Glomerular endothelial cell (primary cell): ENCODE measurements around the gene ARX. TPM values are rescaled to one million over a fixed set of nuclear protein-coding genes. Genes with fewer than 3 reads are reported as not detected.

ENCODE experiments used
- DNase-seq: peaks from one replicate; pipeline ENCODE4 v3.0.0-alpha.2; 2011; ENCODE audit warnings: low read depth, low spot score; ENCODE audit errors: extremely low read depth
- total RNA-seq: library from RNA; depleted of rRNA; stranded (reverse); fragments of >200 nt; gene quantifications from 2 replicates; pipeline ENCODE4 v1.2.3, GENCODE V29; 2015

Gene ARX
- total RNA-seq, result not detected in 2 replicates

DNA sequence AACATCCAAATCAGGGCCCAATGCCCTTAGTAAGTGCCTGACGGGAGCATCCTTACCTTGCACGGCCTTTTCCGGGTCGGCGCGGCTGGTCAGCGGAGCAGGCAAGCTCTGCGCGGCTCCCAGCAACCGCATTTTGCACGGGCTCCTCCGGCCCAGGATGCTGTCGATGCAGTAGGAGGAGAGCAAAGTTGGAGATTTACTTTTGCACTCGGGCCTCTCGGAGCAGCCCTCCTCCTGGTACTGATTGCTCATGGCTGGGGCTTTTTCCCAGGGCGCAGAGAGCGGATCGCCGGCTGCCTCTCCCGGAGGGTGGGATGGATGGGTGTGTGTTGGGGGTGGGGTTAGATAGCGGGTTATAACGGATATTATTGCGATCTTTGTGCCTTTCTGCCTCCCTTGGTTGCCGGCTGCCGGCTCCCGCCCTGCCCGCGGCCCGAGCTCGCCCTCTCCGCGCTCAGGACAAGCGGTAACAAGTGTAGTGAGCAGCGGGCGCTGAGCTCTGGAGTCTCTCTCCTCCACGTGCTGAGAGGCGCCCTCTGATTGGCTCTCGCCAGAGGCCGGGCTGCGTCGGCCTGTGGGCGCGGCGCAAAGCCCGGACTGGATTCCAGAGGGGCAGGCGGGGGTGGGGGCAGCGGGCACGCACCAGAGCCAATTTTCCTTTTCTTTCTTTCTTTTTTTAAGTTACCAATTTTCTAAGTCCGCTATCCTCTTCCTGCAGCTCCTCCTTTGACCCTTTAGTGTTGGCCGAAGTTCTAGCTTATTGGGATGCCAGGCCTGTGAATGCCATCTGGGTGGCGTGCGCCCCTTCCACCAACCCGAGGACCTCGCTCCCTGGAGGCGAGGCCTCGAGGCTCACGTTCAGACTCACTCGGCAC is at the start of gene ARX:
ARX (minus strand) TSS at position 480 of the 875 bp plus-strand sequence; CDS start at position 252, 228 bp downstream.
- no peak for DNase-seq

DNA sequence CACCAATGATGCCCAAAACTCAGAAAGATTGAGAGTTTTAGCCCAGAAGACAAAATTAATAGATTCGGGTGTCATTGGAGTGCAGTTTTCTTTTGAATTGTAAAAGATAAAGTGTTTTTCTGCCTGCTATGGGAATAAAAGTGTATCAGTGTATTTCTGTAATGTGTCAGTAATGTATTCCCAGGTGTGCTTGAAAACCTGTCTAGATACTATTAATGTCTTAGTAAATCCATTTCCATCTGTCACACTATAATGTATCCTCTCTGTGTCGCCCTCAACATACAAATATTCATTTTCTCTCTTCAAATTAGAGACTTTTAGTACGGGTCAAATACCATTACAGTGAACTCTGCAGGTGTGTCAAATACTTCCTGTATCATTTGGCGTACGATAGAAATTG is 43.5 kb upstream of the ARX start:
- no peak for DNase-seq

- no peak for DNase-seq
These were observed 37.2 kb upstream of the ARX start for GRCh38 chrX:25052798-25053534.

DNA sequence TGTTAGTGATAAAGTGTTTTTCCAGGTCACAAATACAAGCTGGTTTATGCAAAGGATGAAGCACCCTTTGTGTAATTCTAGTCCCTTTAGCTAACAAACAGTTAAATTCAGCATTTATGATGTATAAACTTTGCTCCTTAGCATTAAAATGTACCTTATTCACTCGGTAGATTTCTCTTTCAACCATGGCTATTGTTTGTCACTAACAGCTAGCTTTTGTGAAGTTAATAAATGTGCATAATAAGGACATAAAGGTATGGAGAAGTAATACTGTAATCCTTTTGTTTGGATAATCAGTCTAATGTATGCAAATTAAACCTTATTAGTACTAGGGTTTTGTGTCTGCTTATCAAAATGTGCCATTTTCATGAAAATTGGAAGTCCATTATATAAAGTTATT is 34.2 kb upstream of the ARX start:
- no peak for DNase-seq

- no peak for DNase-seq
These were observed 33.6 kb upstream of the ARX start for GRCh38 chrX:25049357-25049756.

- DNase-seq, result no peak
These were observed 32.4 kb upstream of the ARX start for GRCh38 chrX:25048178-25048577.

DNA sequence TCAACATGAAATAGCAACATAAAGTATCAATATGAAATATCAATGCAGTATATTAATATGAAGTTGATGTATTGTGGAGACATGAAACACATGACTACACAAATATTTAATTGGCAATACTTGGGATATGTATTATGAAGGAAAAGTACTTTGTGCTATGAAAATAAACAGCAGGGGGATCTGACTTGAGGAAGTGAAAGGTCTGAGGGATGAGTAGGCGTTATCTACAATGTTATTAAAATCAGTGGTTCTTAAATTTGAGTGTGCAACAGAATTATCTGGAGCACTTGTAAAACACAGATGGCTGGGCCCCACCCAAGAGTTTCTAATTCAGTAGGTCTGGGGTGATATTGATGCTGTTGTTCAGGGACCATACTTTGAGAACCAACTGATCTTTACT is 27.4 kb upstream of the ARX start:
- no peak for DNase-seq

DNA sequence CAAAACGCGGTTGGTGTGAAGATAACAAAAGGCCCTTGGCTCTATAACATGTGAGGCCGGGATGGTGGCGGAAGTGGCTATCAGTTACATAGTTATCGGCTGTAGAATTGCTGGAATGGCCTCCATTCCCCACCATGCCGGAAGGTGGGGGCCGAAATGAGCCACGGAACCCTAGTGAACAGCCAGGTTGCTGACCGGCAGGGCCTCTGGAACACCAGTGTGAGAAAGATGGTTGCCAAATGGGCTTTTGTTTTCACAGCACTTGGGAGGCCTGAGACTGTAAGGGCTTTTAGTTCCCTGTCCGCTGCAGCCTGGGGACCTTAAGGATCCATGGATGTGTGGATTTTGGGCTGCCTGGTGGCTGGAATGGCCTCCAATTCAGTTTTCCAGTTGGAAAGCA is 23.3 kb upstream of the ARX start:
- DNase-seq, result no peak

DNA sequence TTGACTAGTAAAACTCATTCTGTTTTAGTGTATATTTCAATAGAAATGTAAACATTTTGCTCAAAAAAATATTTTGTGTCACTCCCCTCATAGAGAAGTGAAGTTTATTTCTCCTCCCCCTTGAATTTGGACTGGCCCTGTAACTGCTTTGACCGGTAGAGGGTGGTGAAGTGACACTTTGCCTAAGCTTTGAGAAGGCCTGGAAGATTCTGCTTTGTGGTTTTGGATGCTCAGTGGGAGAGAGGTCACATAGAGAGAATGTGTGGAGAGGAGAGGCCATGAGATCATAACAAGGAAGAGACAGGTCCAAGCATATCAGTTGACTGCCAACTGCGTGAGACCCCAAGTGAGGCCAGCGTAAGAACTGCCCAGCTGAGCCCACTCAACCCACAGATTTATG is 19.1 kb upstream of the ARX start:
- no peak for DNase-seq

DNA sequence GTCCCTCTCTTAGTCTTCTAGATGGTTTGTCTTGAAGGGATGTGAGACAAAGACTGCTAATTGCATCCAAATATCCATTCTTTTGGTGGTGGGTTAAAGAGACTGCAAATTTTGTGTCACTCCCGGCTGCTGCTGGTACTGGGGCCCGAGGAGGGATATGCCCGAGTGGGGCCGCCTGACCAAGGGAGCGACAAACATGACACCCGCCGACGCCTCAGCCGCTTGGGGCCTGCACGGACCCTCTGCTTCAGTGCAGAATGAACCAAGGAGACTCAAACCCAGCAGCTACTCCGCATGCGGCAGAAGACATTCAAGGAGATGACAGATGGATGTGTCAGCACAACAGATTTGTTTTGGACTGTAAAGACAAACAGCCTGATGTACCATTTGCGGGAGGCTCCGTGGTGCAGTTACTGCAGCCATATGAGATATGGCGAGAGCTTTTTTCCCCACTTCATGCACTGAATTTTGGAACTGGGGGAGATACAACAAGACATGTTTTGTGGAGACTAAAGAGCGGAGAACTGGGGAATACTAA is 13.6 kb upstream of the ARX start:
- no peak for DNase-seq

DNA sequence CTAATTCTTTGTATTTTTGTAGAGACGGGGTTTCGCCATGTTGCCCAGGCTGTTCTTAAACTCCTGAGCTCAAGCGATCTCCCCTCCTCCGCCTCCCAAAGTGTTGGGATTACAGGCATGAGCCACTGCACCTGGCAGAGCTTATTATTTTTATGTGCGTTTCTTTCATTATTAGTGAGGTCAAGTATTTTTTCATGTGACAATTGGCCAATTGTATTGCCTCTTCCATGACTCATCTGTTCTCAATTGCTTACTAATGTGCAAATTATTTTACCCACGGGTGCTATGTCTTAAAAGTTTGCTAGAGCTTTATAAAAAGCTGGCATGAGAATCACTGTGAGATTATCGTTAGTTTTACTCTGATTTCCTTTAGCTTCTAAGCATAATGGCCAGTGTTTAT is 13.0 kb upstream of the ARX start:
- no peak for DNase-seq

DNA sequence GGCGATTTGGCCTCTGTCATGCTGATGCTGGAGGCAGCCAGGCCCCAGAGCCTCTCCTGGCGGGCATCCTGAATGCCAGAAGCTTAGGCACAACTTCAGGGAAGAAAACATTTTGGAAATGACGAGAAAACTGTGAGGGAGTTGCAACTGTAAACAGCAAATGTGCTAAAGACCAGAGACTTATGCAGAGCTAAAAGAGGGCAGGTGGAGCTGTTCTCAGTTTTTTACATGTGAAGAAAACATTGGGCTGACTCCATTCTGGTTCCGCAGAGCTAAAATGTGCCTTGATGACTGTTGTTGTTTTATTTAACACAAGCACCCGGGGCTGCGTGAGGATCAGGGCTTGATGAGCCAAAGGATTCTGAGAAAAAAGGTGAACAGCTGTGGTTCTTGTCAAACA is 10.8 kb upstream of the ARX start:
- no peak for DNase-seq

DNA sequence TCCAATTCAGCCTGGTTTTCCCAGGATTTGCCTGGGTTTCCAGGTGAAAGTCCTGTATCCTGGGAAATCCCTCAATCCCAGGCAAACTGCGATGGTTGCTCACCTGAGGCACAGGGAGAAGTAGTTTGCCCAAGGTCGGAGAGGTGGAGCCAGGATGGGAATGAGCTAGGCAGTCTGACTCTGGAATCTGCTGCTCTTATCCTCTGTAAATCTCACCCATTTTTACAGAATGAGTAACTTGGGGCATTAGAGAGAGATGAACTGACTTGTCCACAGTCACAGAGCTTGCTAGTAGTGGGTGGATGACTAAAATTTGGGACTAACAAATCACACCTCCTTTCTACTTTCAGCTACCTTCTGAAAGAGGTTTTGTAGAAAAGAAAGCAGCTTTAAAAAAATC is 9.8 kb upstream of the ARX start:
- DNase-seq, result no peak

GRCh38 chrX:25023908-25024307 is 8.1 kb upstream of the ARX start:
- DNase-seq, result no peak

DNA sequence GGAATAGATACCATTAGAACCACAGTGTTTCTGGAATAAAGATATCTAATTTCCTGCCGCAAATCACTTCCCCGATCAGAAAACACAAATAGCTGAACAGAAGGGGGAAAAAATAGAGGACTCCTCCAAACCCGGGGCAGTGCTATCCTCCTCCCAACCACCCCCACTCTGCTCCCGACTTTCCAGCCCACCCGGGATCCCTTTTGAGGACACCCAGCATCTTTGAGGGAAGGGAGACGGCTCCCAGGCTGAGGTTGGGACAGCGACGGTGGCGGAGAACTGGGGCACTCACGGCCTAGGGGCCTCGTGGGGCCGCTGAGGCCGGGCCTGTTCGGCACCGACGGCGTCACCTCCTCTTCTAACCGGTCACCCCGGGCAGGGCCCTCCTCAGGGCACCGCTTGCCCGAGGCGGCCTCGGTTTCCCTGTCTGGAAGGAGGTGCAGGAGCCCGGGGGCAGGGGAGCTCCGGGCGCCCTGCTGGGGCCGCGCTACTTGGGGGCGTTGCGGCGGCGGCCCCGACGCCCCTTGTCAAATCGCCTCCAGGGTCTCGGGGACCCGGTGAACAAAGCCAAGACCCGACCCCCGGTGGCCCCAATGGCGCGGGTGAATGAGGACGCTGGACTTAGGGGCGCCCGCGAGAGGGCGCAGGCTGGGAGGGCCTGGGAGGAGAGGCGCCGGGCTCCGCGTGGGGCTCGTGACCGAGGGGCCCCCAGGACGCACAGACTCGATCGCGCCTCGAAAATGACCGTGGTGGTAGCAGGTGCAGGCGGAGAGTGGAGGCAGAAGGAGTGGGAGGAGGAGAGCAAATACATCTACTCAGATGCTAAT is 6.9 kb upstream of the ARX start:
- no peak for DNase-seq

- DNase-seq, result no peak
These were observed 5.2 kb upstream of the ARX start for GRCh38 chrX:25020905-25021449.

DNA sequence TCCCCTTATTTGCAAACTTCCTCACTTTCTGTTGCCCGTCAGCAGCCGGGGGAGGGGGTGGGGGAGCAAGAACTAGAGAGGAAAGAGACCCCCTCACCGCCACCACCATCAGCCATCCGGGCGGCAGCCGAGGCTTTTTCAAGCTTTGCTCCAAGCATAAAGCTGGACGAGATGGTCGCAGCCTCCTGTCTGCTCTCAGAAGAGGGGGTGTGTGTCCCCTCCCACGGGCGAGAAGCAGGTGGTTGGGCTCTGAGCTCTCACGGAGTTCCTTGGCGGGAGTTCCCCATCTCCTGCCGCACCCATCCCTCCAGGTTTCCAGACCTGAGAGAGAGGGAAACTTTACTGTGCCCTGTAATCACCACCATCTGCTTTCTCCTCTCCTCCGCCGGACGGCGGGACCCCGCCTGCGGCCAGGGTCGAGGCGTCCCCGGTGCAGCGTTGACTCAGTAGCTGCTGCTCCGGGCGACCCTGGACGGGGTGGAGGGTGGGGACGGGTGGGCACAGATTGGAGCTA is 4.7 kb upstream of the ARX start:
- DNase-seq, result no peak

- DNase-seq, result no peak
These were observed 4.1 kb upstream of the ARX start for GRCh38 chrX:25019707-25020390.

DNA sequence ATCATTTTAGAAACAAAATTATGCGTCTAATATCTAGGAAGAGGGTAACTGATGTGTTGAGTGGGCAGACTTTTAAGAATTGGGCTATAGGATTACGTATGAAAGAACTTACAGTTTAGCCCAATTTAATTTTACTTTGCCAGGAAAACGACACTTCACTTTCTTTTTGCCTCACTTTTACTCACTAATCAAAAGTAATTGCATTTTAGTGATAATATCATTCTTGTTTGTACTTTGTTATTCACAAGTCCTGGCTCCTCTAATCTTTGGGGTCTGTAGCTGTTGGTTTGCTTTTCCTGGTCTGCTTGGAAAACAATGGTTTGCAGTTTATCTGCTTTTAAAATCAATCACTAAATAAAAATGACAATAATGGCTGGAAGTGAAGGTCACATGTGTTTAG is 2.9 kb upstream of the ARX start:
- no peak for DNase-seq

DNA sequence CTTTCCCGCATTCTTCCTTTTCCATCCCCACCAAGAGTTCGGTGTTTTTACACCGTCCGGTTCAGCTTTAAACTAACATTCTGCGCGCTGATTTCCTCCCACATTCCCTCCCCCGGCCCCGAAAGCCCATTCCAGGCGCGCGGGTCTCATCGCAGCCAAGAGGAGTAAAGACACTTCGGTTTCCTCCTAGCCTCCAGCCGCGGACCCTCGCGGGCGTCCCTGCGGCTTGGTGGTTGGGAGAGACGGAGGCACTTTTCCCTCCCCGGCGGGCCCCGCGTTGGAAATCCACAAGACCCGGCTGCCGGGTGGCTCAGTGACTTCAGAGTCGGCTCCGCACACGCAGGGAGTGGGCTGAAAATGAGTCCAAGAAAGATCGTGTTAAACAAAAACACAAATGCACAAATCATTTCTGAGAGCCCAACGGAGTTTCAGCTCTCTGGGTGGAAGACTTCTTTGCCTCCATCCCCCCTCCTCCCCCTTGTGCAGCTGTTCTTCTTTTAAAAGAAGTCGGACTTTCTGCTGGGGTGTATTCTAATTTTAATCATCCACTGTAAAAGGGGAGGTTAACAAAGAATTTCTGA is 2.0 kb upstream of the ARX start:
- DNase-seq, result no peak
